Stimulated activated naive CD8-positive, alpha-beta T cell treated with anti-CD3 and anti-CD28 coated beads, Interleukin-15, Interleukin-2, amounts not matched to agents 100 U/mL and 50 U/mL, for 24 hours (primary cell): ENCODE data around the gene EIF1B.
"Not testable (repeated sequence)": the region's sequence is repeated elsewhere in the genome, so short reads cannot be mapped to it uniquely, and the experiment has no call there.

Experiments used
- ATAC-seq: fragments of 150-1000 bp; cut with Tn5 transposase; one replicate; pipeline ENCODE4 v1.10.0; 2021
- DNase-seq: peaks from one replicate; pipeline ENCODE4 v3.0.0; 2021

Gene EIF1B

GRCh38 chr3:40309418-40309924 lies at the start of gene EIF1B:
TSS of gene EIF1B (plus strand) at chr3:40309707. CDS start at chr3:40309942, 235 bp downstream.
- ATAC-seq, result peak; percentile 95
- DNase-seq, result peak; percentile 98

DNA sequence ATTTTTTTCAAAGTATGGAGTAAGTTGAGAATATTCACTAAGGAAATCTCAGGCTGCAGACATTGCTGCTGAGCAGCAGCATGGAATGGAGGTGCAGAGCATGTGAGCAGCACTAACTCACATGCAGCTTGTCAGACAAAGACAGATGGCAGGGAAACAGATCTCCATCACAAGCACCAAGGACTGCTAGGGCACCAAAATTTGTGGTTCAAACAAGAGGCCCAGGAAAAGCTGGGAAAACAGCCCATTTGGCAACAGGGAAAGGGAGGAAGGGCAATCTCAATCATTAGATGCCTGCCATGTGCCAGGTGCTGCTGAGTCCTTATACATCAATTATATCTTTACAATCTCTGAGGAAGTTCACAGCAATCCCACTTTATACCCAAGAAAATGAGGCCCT lies 47.2 kb upstream of the EIF1B start:
- DNase-seq, result no peak
- no peak for ATAC-seq

GRCh38 chr3:40264451-40264850 lies 45.1 kb upstream of the EIF1B start:
- no peak for ATAC-seq
- DNase-seq, result no peak

GRCh38 chr3:40265181-40265580 lies 44.3 kb upstream of the EIF1B start:
- ATAC-seq (no peak), DNase-seq (no peak)

DNA sequence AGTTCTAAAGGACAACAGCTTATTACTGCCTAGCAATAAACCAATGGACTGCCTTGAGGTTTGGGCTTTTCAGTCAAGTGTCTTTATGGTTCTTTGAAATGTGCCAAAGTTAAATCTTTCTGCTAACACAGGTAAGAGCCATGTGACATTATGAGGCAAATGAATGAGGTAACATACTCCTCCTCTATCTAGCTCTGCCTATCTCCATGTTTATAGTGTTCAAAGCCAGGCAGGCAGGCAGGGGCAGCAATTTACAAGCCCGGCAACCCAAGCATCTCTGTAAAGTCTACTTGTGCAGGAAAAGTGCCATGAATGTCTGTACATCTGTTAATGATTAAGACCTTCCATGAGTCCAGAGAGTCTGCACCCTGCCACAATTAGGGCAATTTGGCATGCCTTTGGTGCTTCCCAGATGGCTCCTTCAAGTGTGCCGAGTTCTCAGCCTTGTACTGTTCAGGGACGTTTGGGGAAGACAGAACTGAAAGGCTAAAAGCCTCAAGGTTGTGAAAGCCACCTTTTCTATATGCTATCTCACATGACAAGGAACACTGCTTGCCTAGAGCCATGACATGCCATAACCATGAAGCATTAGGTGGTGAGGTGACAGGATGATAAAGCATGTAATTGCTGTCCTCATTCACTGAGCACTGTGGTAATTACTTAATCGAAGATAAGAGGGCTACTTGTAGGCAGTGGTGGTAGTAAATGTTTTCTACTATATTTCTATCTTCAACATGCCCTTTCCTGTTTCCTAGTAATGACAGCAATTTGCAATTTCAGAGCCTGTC lies 41.4 kb upstream of the EIF1B start:
- DNase-seq, result no peak
- no peak for ATAC-seq

GRCh38 chr3:40268802-40269524 lies 40.5 kb upstream of the EIF1B start:
- ATAC-seq (no peak), DNase-seq (no peak)

- DNase-seq, result no peak
Observed at GRCh38 chr3:40278791-40279190, 30.7 kb upstream of the EIF1B start.

DNA sequence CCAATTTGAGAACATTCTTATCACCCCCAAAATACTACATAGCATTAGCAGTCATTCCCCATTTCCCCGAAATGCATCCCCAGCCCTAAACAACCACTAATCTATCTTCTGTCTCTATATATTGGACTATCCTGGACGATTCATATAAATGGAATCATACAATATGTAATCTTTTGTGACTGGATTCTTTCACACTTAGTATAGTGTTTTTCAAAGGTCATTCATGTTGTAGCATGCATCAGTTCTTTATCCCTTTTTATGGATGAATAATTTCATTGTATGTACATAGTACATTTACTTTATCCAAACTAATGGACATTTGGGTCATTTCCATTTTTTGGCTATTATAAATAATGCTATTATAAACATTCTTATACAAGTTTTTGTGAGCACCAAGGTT lies 27.5 kb upstream of the EIF1B start:
- no peak for DNase-seq
- no peak for ATAC-seq

More at GRCh38 chr3:40278791-40279190, 30.7 kb upstream of the EIF1B start:
- no peak for ATAC-seq

GRCh38 chr3:40283057-40283456 lies 26.4 kb upstream of the EIF1B start:
- ATAC-seq, DNase-seq: not testable (repeated sequence)

- ATAC-seq (no peak), DNase-seq (no peak)
Observed at GRCh38 chr3:40287248-40287647, 22.3 kb upstream of the EIF1B start.

GRCh38 chr3:40290396-40290795 lies 19.1 kb upstream of the EIF1B start:
- peak; percentile 9 for DNase-seq
- peak; percentile 57 for ATAC-seq

DNA sequence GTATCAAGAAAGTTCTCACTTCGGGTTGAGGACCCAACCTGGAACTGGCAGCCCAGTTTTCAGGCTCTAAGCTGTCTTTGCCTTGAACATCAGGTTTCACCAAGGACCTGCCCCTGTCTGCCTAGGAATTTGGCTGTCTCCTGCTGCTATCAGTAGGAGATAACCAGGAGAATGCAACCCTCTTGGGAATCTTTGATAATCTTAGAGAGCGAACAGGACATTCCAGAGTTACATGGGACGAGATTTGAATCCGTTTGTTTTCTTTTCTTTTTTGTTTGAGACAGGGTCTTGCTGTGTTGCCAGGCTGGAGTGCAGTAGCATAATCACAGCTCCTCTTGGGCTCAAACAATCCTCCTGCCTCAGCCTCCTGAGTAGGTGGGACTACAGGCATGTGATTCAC lies 18.0 kb upstream of the EIF1B start:
- ATAC-seq, result no peak
- no peak for DNase-seq

GRCh38 chr3:40292637-40293349 lies 16.7 kb upstream of the EIF1B start:
- ATAC-seq (no peak), DNase-seq (no peak)

- DNase-seq (no peak), ATAC-seq (no peak)
Observed at GRCh38 chr3:40294434-40294833, 15.1 kb upstream of the EIF1B start.

DNA sequence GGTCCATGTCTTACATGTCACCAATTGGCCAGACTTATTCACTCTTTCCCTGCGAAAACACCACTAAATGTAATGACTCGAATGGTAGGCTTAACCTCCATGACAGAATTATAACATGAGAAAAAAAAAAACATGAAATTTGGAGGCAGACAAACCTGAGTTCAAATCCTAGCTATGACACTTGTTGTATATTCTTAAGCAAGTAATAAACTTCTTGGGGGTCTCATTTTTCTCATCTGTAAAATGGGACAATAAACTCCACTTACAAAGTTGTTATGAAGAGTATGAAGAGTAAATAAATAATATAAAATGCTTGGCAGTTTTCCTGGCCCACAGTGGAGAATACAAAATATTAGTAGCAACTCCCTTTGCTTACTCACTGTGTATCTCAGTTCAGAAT lies 11.4 kb upstream of the EIF1B start:
- DNase-seq (no peak), ATAC-seq (no peak)

- no peak for ATAC-seq
- DNase-seq, result no peak
Observed at GRCh38 chr3:40299130-40299720, 10.3 kb upstream of the EIF1B start.

DNA sequence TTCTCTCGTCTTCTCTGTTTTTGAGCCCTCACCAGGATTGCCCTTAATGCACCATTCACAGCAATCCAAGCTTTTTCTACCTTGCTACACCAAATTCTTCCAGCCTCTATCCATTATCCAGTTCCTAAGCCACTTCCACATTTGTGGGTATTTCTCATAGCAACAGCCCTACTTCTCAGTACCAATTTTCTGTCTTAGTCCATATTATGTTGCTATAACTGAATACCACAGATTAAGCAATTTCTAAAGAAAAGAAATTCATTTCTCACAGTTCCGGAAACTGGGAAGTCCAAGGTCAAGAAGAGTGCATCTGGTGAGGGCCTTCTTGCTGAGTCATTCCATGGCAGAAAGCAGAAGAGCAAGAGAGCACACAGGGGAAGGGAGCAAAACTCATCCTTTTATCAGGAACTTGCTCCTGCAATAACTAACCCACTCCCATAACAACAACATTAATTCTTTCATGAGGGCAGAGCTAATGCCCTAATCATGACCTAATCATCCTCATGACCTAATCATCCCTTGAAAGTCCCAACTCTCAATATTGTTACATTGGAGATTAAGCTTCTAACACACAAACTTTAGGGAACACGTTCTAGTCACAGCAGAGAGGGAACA lies 9.7 kb upstream of the EIF1B start:
- no peak for DNase-seq
- no peak for ATAC-seq

DNA sequence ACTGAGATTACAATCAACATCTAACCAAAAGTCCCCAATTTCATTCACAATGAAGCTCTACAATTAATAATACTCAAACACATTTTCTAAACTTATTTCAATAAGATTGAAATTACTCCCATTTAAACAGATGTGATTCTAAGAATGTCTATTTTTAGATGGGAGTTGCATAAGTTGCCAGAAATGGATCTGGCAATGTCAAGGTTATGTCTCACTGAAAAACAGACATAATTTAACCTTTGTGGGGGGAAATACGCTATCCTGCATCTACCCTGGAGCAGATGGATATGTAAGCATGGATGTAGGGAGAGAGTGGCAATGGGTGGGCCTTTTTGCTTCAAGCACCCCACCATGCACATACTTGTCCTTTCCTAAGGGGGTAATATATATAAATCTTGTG lies 6.7 kb upstream of the EIF1B start:
- no peak for ATAC-seq
- no peak for DNase-seq

- ATAC-seq, result no peak
- no peak for DNase-seq
Observed at GRCh38 chr3:40304352-40304751, 5.2 kb upstream of the EIF1B start.

- no peak for ATAC-seq
- DNase-seq, result no peak
Observed at GRCh38 chr3:40306336-40306735, 3.2 kb upstream of the EIF1B start.

- no peak for ATAC-seq
- DNase-seq, result no peak
Observed at GRCh38 chr3:40307176-40307575, 2.3 kb upstream of the EIF1B start.
